SK-N-SH treated with all-trans-retinoic acid at 6 μM for 48 hours (cell line): ENCODE measurements around the gene NSD1.

Experiments used
- BACH2 ChIP-seq: fragments of 250-450 bp; sonication (Bioruptor Pico); IDR thresholded peaks from 2 replicates; pipeline ENCODE4 v1.9.0; 2021; ENCODE audit warnings: mild to moderate bottlenecking, borderline replicate concordance
- CSDC2 ChIP-seq: fragments of 250-450 bp; sonication (Bioruptor Pico); IDR thresholded peaks from 2 replicates; pipeline ENCODE4 v1.5.0; 2020; ENCODE audit warnings: mild to moderate bottlenecking, moderate library complexity
- ESRRG ChIP-seq: fragments of 250-450 bp; sonication (Bioruptor Pico); IDR thresholded peaks from 2 replicates; pipeline ENCODE4 v1.6.1; 2021; ENCODE audit warnings: mild to moderate bottlenecking
- GLIS3 ChIP-seq: fragments of 250-450 bp; sonication (Bioruptor Pico); IDR thresholded peaks from 2 replicates; pipeline ENCODE4 v1.5.0; 2020; ENCODE audit warnings: mild to moderate bottlenecking, moderate library complexity
- RARB ChIP-seq: fragments of 250-450 bp; sonication (Bioruptor Pico); IDR thresholded peaks from 2 replicates; pipeline ENCODE4 v1.8.0; 2021; ENCODE audit warnings: mild to moderate bottlenecking, moderate library complexity
- ZC3H10 ChIP-seq: fragments of 250-450 bp; sonication (Bioruptor Pico); IDR thresholded peaks from 2 replicates; pipeline ENCODE4 v1.5.1; 2021; ENCODE audit warnings: mild to moderate bottlenecking, moderate library complexity
- ZFP3 ChIP-seq: fragments of 250-450 bp; sonication (Bioruptor Pico); IDR thresholded peaks from 2 replicates; pipeline ENCODE4 v1.5.0; 2020; ENCODE audit warnings: mild to moderate bottlenecking, moderate library complexity
- ZFP30 ChIP-seq: fragments of 450-650 bp; formaldehyde crosslinking; IDR thresholded peaks from 2 replicates; pipeline ENCODE4 v1.5.0; 2022; ENCODE audit warnings: mild to moderate bottlenecking, moderate library complexity
- TF ChIP-seq, protein P1 (sequence below): fragments of 250-450 bp; sonication (Bioruptor Pico); IDR thresholded peaks from 2 replicates; pipeline ENCODE4 v1.5.1; 2021; ENCODE audit warnings: mild to moderate bottlenecking, moderate library complexity
- TF ChIP-seq, protein P2 (sequence below): fragments of 250-450 bp; sonication (Bioruptor Pico); IDR thresholded peaks from 2 replicates; pipeline ENCODE4 v1.5.1; 2020; ENCODE audit warnings: low read depth, mild to moderate bottlenecking, moderate library complexity

DNA sequence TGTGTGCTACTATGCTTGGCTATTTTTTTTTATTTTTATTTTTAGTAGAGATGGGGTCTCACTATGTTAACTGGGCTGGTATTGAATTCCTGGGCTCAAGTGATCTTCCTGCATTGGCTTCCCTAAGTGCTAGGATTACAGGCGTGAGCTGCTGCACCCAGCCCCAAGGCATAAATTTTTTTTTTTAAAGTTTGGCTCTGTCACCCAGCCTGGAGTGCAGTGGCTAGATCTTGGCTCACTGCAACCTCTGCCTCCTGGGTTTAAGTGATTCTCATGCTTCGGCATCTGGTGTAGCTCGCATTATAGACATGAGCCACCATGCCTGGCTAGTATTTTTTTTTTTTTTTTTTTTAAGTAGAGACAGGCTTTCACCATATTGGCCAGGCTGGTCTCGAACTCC, 99.6 kb downstream of the NSD1 start:
- TF ChIP-seq ZC3H10 (CRISPR knock-in tag) (no peak), GLIS3 (CRISPR knock-in tag) (no peak), ESRRG (CRISPR knock-in tag) (no peak), ZFP30 (CRISPR knock-in tag) (no peak), ZFP3 (no peak), RARB (CRISPR knock-in tag) (no peak), BACH2 (CRISPR knock-in tag) (no peak), CSDC2 (CRISPR knock-in tag) (no peak)
- TF ChIP-seq, protein P1, sequence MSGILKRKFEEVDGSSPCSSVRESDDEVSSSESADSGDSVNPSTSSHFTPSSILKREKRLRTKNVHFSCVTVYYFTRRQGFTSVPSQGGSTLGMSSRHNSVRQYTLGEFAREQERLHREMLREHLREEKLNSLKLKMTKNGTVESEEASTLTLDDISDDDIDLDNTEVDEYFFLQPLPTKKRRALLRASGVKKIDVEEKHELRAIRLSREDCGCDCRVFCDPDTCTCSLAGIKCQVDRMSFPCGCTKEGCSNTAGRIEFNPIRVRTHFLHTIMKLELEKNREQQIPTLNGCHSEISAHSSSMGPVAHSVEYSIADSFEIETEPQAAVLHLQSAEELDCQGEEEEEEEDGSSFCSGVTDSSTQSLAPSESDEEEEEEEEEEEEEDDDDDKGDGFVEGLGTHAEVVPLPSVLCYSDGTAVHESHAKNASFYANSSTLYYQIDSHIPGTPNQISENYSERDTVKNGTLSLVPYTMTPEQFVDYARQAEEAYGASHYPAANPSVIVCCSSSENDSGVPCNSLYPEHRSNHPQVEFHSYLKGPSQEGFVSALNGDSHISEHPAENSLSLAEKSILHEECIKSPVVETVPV: no peak
- TF ChIP-seq, protein P2, sequence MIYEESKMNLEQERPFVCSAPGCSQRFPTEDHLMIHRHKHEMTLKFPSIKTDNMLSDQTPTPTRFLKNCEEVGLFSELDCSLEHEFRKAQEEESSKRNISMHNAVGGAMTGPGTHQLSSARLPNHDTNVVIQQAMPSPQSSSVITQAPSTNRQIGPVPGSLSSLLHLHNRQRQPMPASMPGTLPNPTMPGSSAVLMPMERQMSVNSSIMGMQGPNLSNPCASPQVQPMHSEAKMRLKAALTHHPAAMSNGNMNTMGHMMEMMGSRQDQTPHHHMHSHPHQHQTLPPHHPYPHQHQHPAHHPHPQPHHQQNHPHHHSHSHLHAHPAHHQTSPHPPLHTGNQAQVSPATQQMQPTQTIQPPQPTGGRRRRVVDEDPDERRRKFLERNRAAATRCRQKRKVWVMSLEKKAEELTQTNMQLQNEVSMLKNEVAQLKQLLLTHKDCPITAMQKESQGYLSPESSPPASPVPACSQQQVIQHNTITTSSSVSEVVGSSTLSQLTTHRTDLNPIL (CRISPR knock-in tag): no peak
